ENCODE results near the gene RTN4RL2.

- TF ChIP-seq CTCF (conservative IDR thresholded peaks at IDR 0.05) = no peak
- TF ChIP-seq EZH2 (IDR thresholded peaks at IDR 0.05; ENCODE audit: low read depth) = no peak
Observed at GRCh38 chr11:57500515-57500914, 40.2 kb downstream of the RTN4RL2 start.

All from PC-9 (cell line).